Cortex of kidney (tissue), 1 donor: ENCODE data around the gene NUP43.
"Not testable (repeated sequence)": the region's sequence is repeated elsewhere in the genome, so short reads cannot be mapped to it uniquely, and the experiment has no call there.

Source experiments
- DNase-seq: peaks from one replicate; lab custom pipeline; 2025; lab: John Stamatoyannopoulos, UW

NUP43 gene

GRCh38 chr6:149691201-149691600, 55.1 kb downstream of the NUP43 start:
- DNase-seq: no peak

DNA sequence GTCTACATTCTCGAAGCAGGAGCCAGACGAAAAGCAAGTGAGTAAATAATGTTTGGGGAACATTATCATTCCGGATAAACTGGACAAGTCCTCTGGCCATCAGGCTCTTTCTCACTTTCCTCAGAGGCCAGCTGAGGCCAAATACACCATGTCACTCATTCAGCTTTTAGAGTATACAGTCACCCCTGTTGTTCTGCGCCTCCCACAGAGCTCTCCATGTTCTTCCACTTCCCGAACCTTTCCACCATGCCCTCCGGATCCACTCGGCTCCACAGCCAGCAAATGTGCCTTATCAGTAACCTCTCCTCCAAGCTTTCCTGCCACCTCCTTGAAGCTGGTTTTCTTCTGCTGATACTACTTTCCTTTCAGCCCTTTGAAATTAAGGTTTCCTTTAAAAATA, 60.1 kb downstream of the NUP43 start:
- no peak for DNase-seq

- no peak for DNase-seq
Observed at GRCh38 chr6:149683256-149683859, 63.0 kb downstream of the NUP43 start.

GRCh38 chr6:149681845-149682244, 64.5 kb downstream of the NUP43 start:
- not testable (repeated sequence) for DNase-seq

DNA sequence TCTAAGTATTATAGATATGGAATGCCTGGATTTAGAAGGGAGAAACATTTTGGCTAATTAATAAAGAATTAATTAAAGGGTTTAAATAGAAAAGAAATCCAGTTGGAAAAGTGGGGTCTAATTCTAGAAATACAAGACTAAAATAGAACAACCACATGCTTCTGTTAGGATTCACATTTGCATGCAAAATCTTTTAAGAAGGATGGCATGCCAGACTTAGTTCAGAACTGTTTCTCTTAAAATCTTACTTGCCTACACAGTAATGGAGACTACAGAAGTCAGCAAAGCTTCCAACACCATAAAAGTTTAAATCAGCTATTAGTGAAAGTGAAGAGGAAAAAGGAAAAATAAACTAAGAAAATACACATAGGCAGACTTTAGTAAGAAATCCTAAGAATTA, 65.1 kb downstream of the NUP43 start:
- DNase-seq: no peak

GRCh38 chr6:149680503-149680902, 65.8 kb downstream of the NUP43 start:
- DNase-seq: no peak
